Neural cell (in vitro differentiated cells): ENCODE results near the gene DPYD.

Source experiments
- CTCF ChIP-seq: fragments of 450-650 bp; IDR thresholded peaks from 2 replicates; pipeline ENCODE4 v1.5.1; 2014; ENCODE audit warnings: antibody characterized with exemption, mild to moderate bottlenecking, moderate library complexity; ENCODE audit not compliant: poor library complexity, severe bottlenecking
- EP300 ChIP-seq: fragments of 450-650 bp; conservative IDR thresholded peaks from 2 replicates; pipeline ENCODE4 v1.6.1; 2014; ENCODE audit warnings: antibody characterized with exemption, mild to moderate bottlenecking, moderate library complexity; ENCODE audit not compliant: poor library complexity, severe bottlenecking
- EZH2 ChIP-seq: fragments of 200-600, 300-800 bp; shearing (Covaris generic), sonication (generic); IDR thresholded peaks from 2 replicates; pipeline ENCODE4 v1.6.1; 2014; ENCODE audit warnings: antibody characterized with exemption, low read length, borderline replicate concordance, mild to moderate bottlenecking; ENCODE audit not compliant: insufficient read depth, poor library complexity, severe bottlenecking
- POLR2AphosphoS5 ChIP-seq: IDR thresholded peaks from 2 replicates; pipeline ENCODE4 v1.6.1; 2012
- RAD21 ChIP-seq: fragments of 450-650 bp; conservative IDR thresholded peaks from 2 replicates; pipeline ENCODE4 v1.6.1; 2014; ENCODE audit warnings: antibody characterized with exemption, mild to moderate bottlenecking, moderate library complexity
- REST ChIP-seq: IDR thresholded peaks from 2 replicates; pipeline ENCODE4 v1.6.1; 2012; ENCODE audit warnings: borderline replicate concordance

GRCh38 chr1:97832481-97832880 lies 88.4 kb downstream of the DPYD start:
- TF ChIP-seq EZH2 (no peak), CTCF (no peak), POLR2AphosphoS5 (no peak), REST (no peak), EP300 (no peak), RAD21 (no peak)
